Nephron (organoid): ENCODE data around the gene MUSTN1.

ENCODE experiments used
- H3K27ac Mint-ChIP-seq, 3 experiments: 2 replicates each; pipeline ENCODE4 v1.8.0; 2020; ENCODE audit warnings: mixed read lengths in 3 of 3, mild to moderate bottlenecking in 2 of 3, moderate library complexity in 1 of 3
- H3K27me3 Mint-ChIP-seq: 2 replicates; pipeline ENCODE4 v1.8.0; 2021; ENCODE audit warnings: low read depth, mild to moderate bottlenecking, moderate library complexity, mixed read lengths
- H3K36me3 Mint-ChIP-seq: 2 replicates; pipeline ENCODE4 v1.8.0; 2020; ENCODE audit warnings: low read depth, mixed read lengths
- H3K4me1 Mint-ChIP-seq: 2 replicates; pipeline ENCODE4 v1.8.0; 2020; ENCODE audit warnings: mixed read lengths
- H3K4me3 Mint-ChIP-seq, 3 experiments: 2 replicates each; pipeline ENCODE4 v1.8.0; 2020; ENCODE audit warnings: mild to moderate bottlenecking in 3 of 3, mixed read lengths in 3 of 3, moderate library complexity in 2 of 3
- H3K9me3 Mint-ChIP-seq: 2 replicates; pipeline ENCODE4 v1.8.0; 2020; ENCODE audit warnings: mixed read lengths
- CTCF ChIP-seq, 3 experiments: fragments of 200-600 bp; sonication (generic); IDR thresholded peaks; one replicate each; pipeline ENCODE4 v1.5.0; 2021; ENCODE audit warnings: antibody characterized with exemption in 3 of 3; ENCODE audit not compliant: unreplicated experiment in 3 of 3

Gene MUSTN1

GRCh38 chr3:52831500-52832301 is 3.1 kb downstream of the MUSTN1 start:
- no peak overlapping the region for H3K27ac Mint-ChIP-seq
- peaks cover 39% of the 10 kb centered on the region for H3K4me1 Mint-ChIP-seq
- H3K36me3 Mint-ChIP-seq, result no peaks in the 10 kb centered on the region
- no peaks in the 10 kb centered on the region for H3K9me3 Mint-ChIP-seq
- peak overlapping the region in 1 of 3 experiments; percentile 33 for H3K4me3 Mint-ChIP-seq
- H3K27me3 Mint-ChIP-seq, result no peaks in the 10 kb centered on the region
- TF ChIP-seq CTCF (IDR thresholded peaks at IDR 0.05; ENCODE audit: unreplicated experiment in 3 of 3), result no peak

- Mint-ChIP-seq H3K27ac (no peak within 1 kb of the TSS), H3K27me3 (no peaks in the 10 kb centered on the region), H3K4me1 (peaks cover 29% of the 10 kb centered on the region), H3K36me3 (no peaks in the 10 kb centered on the region), H3K4me3 (peak within 1 kb of the TSS in 1 of 3 experiments; percentile 33), H3K9me3 (no peaks in the 10 kb centered on the region)
- no peak for TF ChIP-seq CTCF (IDR thresholded peaks at IDR 0.05; ENCODE audit: unreplicated experiment in 3 of 3)
Measured at GRCh38 chr3:52830535-52831258, 4.1 kb downstream of the MUSTN1 start, which contains the start of gene ITIH4. TSS of gene ITIH4 (minus strand) at chr3:52830672. CDS start at chr3:52830642, 30 bp downstream.

- H3K4me1 Mint-ChIP-seq, result peaks cover 22% of the 10 kb centered on the region
- H3K36me3 Mint-ChIP-seq, result no peaks in the 10 kb centered on the region
- H3K27ac Mint-ChIP-seq, result no peak overlapping the region
- H3K9me3 Mint-ChIP-seq, result no peaks in the 10 kb centered on the region
- no peak overlapping the region for H3K4me3 Mint-ChIP-seq
- no peaks in the 10 kb centered on the region for H3K27me3 Mint-ChIP-seq
- no peak for TF ChIP-seq CTCF (IDR thresholded peaks at IDR 0.05; ENCODE audit: unreplicated experiment in 3 of 3)
Measured at GRCh38 chr3:52829906-52830463, 4.8 kb downstream of the MUSTN1 start.

- no peak overlapping the region for H3K27ac Mint-ChIP-seq
- no peaks in the 10 kb centered on the region for H3K9me3 Mint-ChIP-seq
- no peaks in the 10 kb centered on the region for H3K27me3 Mint-ChIP-seq
- H3K4me3 Mint-ChIP-seq, result no peak overlapping the region
- H3K4me1 Mint-ChIP-seq, result peaks cover 17% of the 10 kb centered on the region
- TF ChIP-seq CTCF (IDR thresholded peaks at IDR 0.05; ENCODE audit: unreplicated experiment in 3 of 3), result no peak
- H3K36me3 Mint-ChIP-seq, result no peaks in the 10 kb centered on the region
Measured at GRCh38 chr3:52829482-52829881, 5.3 kb downstream of the MUSTN1 start.

GRCh38 chr3:52827866-52828376 is 6.9 kb downstream of the MUSTN1 start:
- no peak for TF ChIP-seq CTCF (IDR thresholded peaks at IDR 0.05; ENCODE audit: unreplicated experiment in 3 of 3)
- Mint-ChIP-seq H3K27me3 (no peaks in the 10 kb centered on the region), H3K27ac (peak overlapping the region in 1 of 3 experiments; percentile 28), H3K4me1 (peaks cover 14% of the 10 kb centered on the region), H3K9me3 (no peaks in the 10 kb centered on the region), H3K36me3 (no peaks in the 10 kb centered on the region), H3K4me3 (no peak overlapping the region)
